Measurements from ENCODE around the gene HOXB5.

The HOXB5 gene

DNA sequence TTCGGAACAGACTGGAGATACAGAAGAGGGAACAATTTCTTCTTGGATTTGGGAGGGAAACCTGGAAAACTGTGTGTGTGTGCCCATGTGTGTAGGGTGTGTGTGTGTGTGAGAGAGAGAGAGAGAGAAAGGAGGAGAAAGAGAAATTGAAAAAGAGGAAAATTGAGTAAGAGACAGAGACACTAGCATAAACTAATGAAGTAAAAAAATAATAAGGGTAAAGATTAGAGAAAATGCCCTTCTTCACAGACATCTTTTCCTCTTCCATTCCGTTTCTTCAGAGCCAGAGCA is 34.8 kb downstream of the HOXB5 start:
- no peak overlapping the region for H3K4me3 ChIP-seq (ENCODE audit: low read depth, low read length, poor library complexity, severe bottlenecking)
- H3F3A ChIP-seq (ENCODE audit: insufficient read depth, low read length), result no peaks in the 10 kb centered on the region
- H3K27me3 ChIP-seq (ENCODE audit: insufficient read depth, low read length), result no peaks in the 10 kb centered on the region; the same call in 1 of the 2 replicates
- TF ChIP-seq, protein P1, sequence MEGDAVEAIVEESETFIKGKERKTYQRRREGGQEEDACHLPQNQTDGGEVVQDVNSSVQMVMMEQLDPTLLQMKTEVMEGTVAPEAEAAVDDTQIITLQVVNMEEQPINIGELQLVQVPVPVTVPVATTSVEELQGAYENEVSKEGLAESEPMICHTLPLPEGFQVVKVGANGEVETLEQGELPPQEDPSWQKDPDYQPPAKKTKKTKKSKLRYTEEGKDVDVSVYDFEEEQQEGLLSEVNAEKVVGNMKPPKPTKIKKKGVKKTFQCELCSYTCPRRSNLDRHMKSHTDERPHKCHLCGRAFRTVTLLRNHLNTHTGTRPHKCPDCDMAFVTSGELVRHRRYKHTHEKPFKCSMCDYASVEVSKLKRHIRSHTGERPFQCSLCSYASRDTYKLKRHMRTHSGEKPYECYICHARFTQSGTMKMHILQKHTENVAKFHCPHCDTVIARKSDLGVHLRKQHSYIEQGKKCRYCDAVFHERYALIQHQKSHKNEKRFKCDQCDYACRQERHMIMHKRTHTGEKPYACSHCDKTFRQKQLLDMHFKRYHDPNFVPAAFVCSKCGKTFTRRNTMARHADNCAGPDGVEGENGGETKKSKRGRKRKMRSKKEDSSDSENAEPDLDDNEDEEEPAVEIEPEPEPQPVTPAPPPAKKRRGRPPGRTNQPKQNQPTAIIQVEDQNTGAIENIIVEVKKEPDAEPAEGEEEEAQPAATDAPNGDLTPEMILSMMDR (IDR thresholded peaks at IDR 0.05; ENCODE audit: low read length), result no peak
- no peak for TF ChIP-seq EZH2 (IDR thresholded peaks at IDR 0.05; ENCODE audit: borderline replicate concordance, low read length)
- H3K9ac ChIP-seq (ENCODE audit: low read length), result no peak overlapping the region
- no peak overlapping the region for H2AFZ ChIP-seq (ENCODE audit: low read length)
- H3K4me1 ChIP-seq (ENCODE audit: insufficient read depth, low read length, severe bottlenecking), result no peaks in the 10 kb centered on the region
- H3K4me2 ChIP-seq (ENCODE audit: low read length), result no peak overlapping the region
- no peaks in the 10 kb centered on the region for H3K79me2 ChIP-seq (ENCODE audit: insufficient read depth, low read length)
- no peaks in the 10 kb centered on the region for H3K9me3 ChIP-seq (ENCODE audit: low read length)
- H4K20me1 ChIP-seq (ENCODE audit: insufficient read depth, low read length), result no peaks in the 10 kb centered on the region
- H3K9me2 ChIP-seq (ENCODE audit: low read depth, low read length), result no peaks in the 10 kb centered on the region
- no peak overlapping the region for H3K27ac ChIP-seq (ENCODE audit: low read depth, low read length, poor library complexity, severe bottlenecking)
- no peaks in the 10 kb centered on the region for H3K36me3 ChIP-seq (ENCODE audit: insufficient read depth, low read length)

DNA sequence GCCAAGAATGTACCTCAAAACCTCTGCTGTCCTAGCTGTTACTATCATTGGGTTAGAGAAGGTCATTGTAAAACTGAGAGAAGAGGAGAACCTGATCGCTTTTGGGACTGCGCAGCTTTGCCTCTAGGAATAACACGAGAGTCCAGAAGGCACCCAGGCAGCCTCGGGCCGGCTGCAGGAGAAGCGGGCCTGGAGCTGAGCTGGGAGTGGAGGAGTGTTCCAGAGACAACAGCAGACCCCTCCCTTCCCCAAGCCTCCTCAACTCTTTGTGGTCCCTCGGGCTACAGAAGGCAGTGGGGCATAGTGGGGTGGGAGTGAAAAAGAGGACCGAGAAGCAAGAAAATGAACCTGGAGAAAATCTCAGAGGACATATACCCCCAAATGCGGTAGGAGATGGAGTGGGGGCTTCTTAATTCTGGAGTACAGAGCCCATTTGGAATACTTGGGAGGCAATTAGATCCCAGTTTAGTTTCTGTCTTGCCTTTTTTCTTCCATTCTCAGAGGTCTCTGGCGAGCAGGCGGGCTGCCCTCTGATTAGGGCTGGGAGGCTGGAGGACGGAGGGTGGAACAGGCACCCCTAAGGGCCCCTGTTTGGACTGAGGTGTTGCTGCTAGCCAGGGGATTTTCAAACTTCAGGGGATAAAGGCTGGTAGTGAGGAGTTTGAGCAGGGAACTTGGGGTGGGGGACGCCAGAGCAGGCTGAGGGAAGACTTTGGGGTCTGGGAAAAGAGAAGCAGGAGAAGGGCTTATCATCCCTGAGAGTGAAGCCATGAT is 35.3 kb downstream of the HOXB5 start:
- no peak overlapping the region for H3K9ac ChIP-seq (ENCODE audit: low read length)
- H3K4me2 ChIP-seq (ENCODE audit: low read length), result no peak overlapping the region
- H3K9me2 ChIP-seq (ENCODE audit: low read depth, low read length), result no peaks in the 10 kb centered on the region
- H3K36me3 ChIP-seq (ENCODE audit: insufficient read depth, low read length), result no peaks in the 10 kb centered on the region
- no peaks in the 10 kb centered on the region for H3F3A ChIP-seq (ENCODE audit: insufficient read depth, low read length)
- no peaks in the 10 kb centered on the region for H3K9me3 ChIP-seq (ENCODE audit: low read length)
- no peaks in the 10 kb centered on the region for H4K20me1 ChIP-seq (ENCODE audit: insufficient read depth, low read length)
- no peak for TF ChIP-seq EZH2 (IDR thresholded peaks at IDR 0.05; ENCODE audit: borderline replicate concordance, low read length)
- TF ChIP-seq, protein P1 (IDR thresholded peaks at IDR 0.05; ENCODE audit: low read length), result no peak
- no peak overlapping the region for H2AFZ ChIP-seq (ENCODE audit: low read length)
- no peak overlapping the region for H3K4me3 ChIP-seq (ENCODE audit: low read depth, low read length, poor library complexity, severe bottlenecking)
- H3K4me1 ChIP-seq (ENCODE audit: insufficient read depth, low read length, severe bottlenecking), result no peaks in the 10 kb centered on the region
- H3K27ac ChIP-seq (ENCODE audit: low read depth, low read length, poor library complexity, severe bottlenecking), result no peak overlapping the region
- no peaks in the 10 kb centered on the region for H3K79me2 ChIP-seq (ENCODE audit: insufficient read depth, low read length)
- H3K27me3 ChIP-seq (ENCODE audit: insufficient read depth, low read length), result no peaks in the 10 kb centered on the region; the same call in 1 of the 2 replicates

DNA sequence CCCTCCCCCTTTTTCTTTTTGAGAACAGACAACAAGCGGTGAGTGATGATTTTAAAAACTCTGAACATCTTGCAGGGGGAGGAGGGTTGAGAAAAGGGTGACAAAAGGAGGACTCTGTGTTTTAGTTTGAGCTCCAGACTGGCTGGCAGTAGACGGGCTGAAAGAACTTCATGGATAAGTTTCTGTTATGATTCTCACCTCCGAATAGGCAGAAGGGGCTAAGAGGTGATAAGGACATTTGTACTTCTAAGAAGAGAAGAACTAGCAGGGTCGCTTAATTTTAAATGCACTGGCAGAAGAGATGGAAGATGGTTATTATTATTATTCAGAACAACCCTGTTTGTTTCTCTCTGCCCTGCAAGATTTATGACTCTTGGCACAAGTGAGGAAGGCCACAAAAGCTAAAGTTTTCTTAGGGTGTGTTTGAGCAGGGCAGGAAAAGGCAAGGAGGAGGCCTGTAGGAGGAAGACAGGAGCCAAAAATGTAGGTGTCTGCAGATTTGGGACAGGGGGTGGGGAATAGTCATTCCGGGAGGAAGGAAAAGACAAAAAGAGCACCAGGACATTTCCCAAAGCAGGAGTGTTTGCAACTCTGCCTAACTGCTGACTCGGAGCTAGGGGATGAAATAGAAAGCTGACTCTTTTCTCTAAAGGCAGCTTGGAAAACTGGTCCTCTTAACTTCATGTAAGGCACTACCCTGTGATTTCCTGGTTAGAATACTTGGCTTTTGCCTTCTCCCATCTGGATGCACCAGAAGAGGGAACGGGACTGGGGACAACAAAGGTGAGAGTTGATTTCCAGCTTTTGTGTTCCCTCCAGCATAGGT is 36.8 kb downstream of the HOXB5 start:
- Histone ChIP-seq H3K27ac (ENCODE audit: low read depth, low read length, poor library complexity, severe bottlenecking) (no peak overlapping the region), H3K9ac (ENCODE audit: low read length) (no peak overlapping the region), H3K27me3 (ENCODE audit: insufficient read depth, low read length) (no peaks in the 10 kb centered on the region; the same call in 1 of the 2 replicates), H3K9me2 (ENCODE audit: low read depth, low read length) (no peaks in the 10 kb centered on the region), H3K79me2 (ENCODE audit: insufficient read depth, low read length) (no peaks in the 10 kb centered on the region), H2AFZ (ENCODE audit: low read length) (no peak overlapping the region), H4K20me1 (ENCODE audit: insufficient read depth, low read length) (no peaks in the 10 kb centered on the region), H3K4me3 (ENCODE audit: low read depth, low read length, poor library complexity, severe bottlenecking) (no peak overlapping the region), H3K4me2 (ENCODE audit: low read length) (no peak overlapping the region), H3K4me1 (ENCODE audit: insufficient read depth, low read length, severe bottlenecking) (no peaks in the 10 kb centered on the region), H3K9me3 (ENCODE audit: low read length) (no peaks in the 10 kb centered on the region), H3K36me3 (ENCODE audit: insufficient read depth, low read length) (no peaks in the 10 kb centered on the region), H3F3A (ENCODE audit: insufficient read depth, low read length) (no peaks in the 10 kb centered on the region)
- TF ChIP-seq, protein P1 (IDR thresholded peaks at IDR 0.05; ENCODE audit: low read length), result no peak
- TF ChIP-seq EZH2 (IDR thresholded peaks at IDR 0.05; ENCODE audit: borderline replicate concordance, low read length), result no peak
